Neuronal stem cell (in vitro differentiated cells): ENCODE measurements around the gene NFX1.
"Not testable (repeated sequence)": the region's sequence is repeated elsewhere in the genome, so short reads cannot be mapped to it uniquely, and the experiment has no call there.

Source experiments
- DNase-seq: peaks from one replicate; pipeline ENCODE4 v3.0.0-alpha.2; 2013; ENCODE audit warnings: low spot score
- H2AFZ ChIP-seq: one replicate; pipeline ENCODE4 v1.6.1; 2013; ENCODE audit warnings: mild to moderate bottlenecking, low read length, inconsistent platforms
- H2AK5ac ChIP-seq: 2 replicates; pipeline ENCODE4 v1.6.1; 2013; ENCODE audit warnings: low read depth, mild to moderate bottlenecking, inconsistent platforms, low read length, moderate library complexity, mixed read lengths
- H2BK120ac ChIP-seq: 2 replicates; pipeline ENCODE4 v1.6.1; 2013; ENCODE audit warnings: low read depth, mild to moderate bottlenecking, inconsistent platforms, low read length, moderate library complexity, mixed read lengths
- H2BK12ac ChIP-seq: one replicate; pipeline ENCODE4 v1.6.1; 2013; ENCODE audit warnings: low read length, inconsistent platforms
- H2BK15ac ChIP-seq: 2 replicates; pipeline ENCODE4 v1.6.1; 2013; ENCODE audit warnings: mild to moderate bottlenecking, low read length, inconsistent platforms, mixed read lengths
- H2BK5ac ChIP-seq: one replicate; pipeline ENCODE4 v1.6.1; 2013; ENCODE audit warnings: inconsistent platforms, mild to moderate bottlenecking, low read length, moderate library complexity
- H3K14ac ChIP-seq: one replicate; pipeline ENCODE4 v1.6.1; 2013; ENCODE audit warnings: low read length, inconsistent platforms
- H3K18ac ChIP-seq: 2 replicates; pipeline ENCODE4 v1.6.1; 2013; ENCODE audit warnings: low read length, inconsistent platforms
- H3K23ac ChIP-seq: 2 replicates; pipeline ENCODE4 v1.6.1; 2013; ENCODE audit warnings: low read depth, mild to moderate bottlenecking, mixed read lengths, low read length, inconsistent platforms; ENCODE audit not compliant: poor library complexity
- H3K27ac ChIP-seq: replicated peaks from 3 replicates; pipeline ENCODE4 v1.5.1; 2013; ENCODE audit warnings: low read length, inconsistent platforms
- H3K27me3 ChIP-seq, 3 experiments: 2 replicates each; pipeline ENCODE4 v1.6.1; 2013; ENCODE audit warnings: low read length in 3 of 3, mild to moderate bottlenecking in 2 of 3, inconsistent platforms in 1 of 3, low read depth in 1 of 3, mixed read lengths in 1 of 3, moderate library complexity in 1 of 3; ENCODE audit not compliant: control insufficient read depth in 3 of 3, insufficient read depth in 3 of 3
- H3K36me3 ChIP-seq, 2 donors: replicated peaks in 1 of 2; 2 replicates each; pipeline ENCODE4 v1.6.1; 2013; ENCODE audit warnings: low read length in 2 of 2; ENCODE audit not compliant: control insufficient read depth in 2 of 2, insufficient read depth in 2 of 2
- H3K4ac ChIP-seq: 2 replicates; pipeline ENCODE4 v1.6.1; 2013; ENCODE audit warnings: inconsistent platforms, mild to moderate bottlenecking, low read length, moderate library complexity
- H3K4me1 ChIP-seq, 2 donors: 1 replicate in 1 of 2; 2 replicates in 1 of 2; pipeline ENCODE4 v1.6.1; 2013; ENCODE audit warnings: low read length in 2 of 2, low read depth in 1 of 2; ENCODE audit not compliant: control insufficient read depth in 2 of 2, insufficient read depth in 1 of 2
- H3K4me2 ChIP-seq: one replicate; pipeline ENCODE4 v1.6.1; 2013; ENCODE audit warnings: mild to moderate bottlenecking, low read length, inconsistent platforms; ENCODE audit not compliant: insufficient read depth, poor library complexity, severe bottlenecking
- H3K4me3 ChIP-seq, 2 donors: 2 replicates each; pipeline ENCODE4 v1.5.1; 2013; ENCODE audit warnings: low read length in 2 of 2, mild to moderate bottlenecking in 2 of 2, inconsistent platforms in 1 of 2, moderate library complexity in 1 of 2
- H3K79me1 ChIP-seq: one replicate; pipeline ENCODE4 v1.6.1; 2013; ENCODE audit warnings: low read depth, mild to moderate bottlenecking, inconsistent platforms, low read length, moderate library complexity
- H3K9ac ChIP-seq: one replicate; pipeline ENCODE4 v1.6.1; 2013; ENCODE audit warnings: mild to moderate bottlenecking, low read depth, low read length, inconsistent platforms; ENCODE audit not compliant: poor library complexity
- H3K9me3 ChIP-seq, 2 donors: replicated peaks in 1 of 2; 2 replicates each; pipeline versions ENCODE3 to v1.6.1; 2013; ENCODE audit warnings: low read length in 2 of 2, mild to moderate bottlenecking in 2 of 2, inconsistent platforms in 1 of 2, low read depth in 1 of 2, mixed read lengths in 1 of 2, moderate library complexity in 1 of 2; ENCODE audit not compliant: control insufficient read depth in 2 of 2, insufficient read depth in 1 of 2
- H4K8ac ChIP-seq: one replicate; pipeline ENCODE4 v1.6.1; 2013; ENCODE audit warnings: low read depth, mild to moderate bottlenecking, inconsistent platforms, low read length, moderate library complexity
- H4K91ac ChIP-seq: one replicate; pipeline ENCODE4 v1.6.1; 2013; ENCODE audit warnings: low read length, low read depth, mild to moderate bottlenecking, inconsistent platforms; ENCODE audit not compliant: poor library complexity
- WGBS, 2 donors: extraction: QIAGEN DNeasy Blood & Tissue Kit; methylation state at CpG; one replicate each; pipeline ENCODE4 v1.1.7; 2013; ENCODE audit warnings: missing lambda C conversion rate in 2 of 2, mixed read lengths in 1 of 2; ENCODE audit not compliant: insufficient read length in 2 of 2, insufficient replicate concordance in 1 of 2; ENCODE audit errors: extremely low coverage in 2 of 2; 5-methylcytosine and 5-hydroxymethylcytosine counted together

Gene NFX1

GRCh38 chr9:33388110-33388994 is 98.0 kb downstream of the NFX1 start:
- peaks cover 0 to 13% of the 10 kb centered on the region in 2 donors for H3K4me1 ChIP-seq
- H2AFZ ChIP-seq, result peak overlapping the region; percentile 72
- no peaks in the 10 kb centered on the region for H3K36me3 ChIP-seq
- WGBS, 2 donors, result no CpG with 5 or more reads among the region's 15 CpGs
- no peaks in the 10 kb centered on the region for H3K27me3 ChIP-seq
- no peak overlapping the region for H2BK15ac ChIP-seq
- no peaks in the 10 kb centered on the region for H3K79me1 ChIP-seq
- no peak overlapping the region for H3K27ac ChIP-seq
- no peak overlapping the region for H2BK5ac ChIP-seq
- H2BK120ac ChIP-seq, result no peak overlapping the region
- no peak overlapping the region for H3K23ac ChIP-seq
- no peak overlapping the region for H4K8ac ChIP-seq
- no peak overlapping the region for H2BK12ac ChIP-seq
- peak overlapping the region; percentile 21 for H3K9ac ChIP-seq
- no peak overlapping the region for H3K4ac ChIP-seq
- H3K14ac ChIP-seq, result no peak overlapping the region
- no peak overlapping the region for H4K91ac ChIP-seq
- H2AK5ac ChIP-seq, result no peak overlapping the region
- H3K9me3 ChIP-seq, result no peaks in the 10 kb centered on the region
- no peak overlapping the region for H3K18ac ChIP-seq
- no peak overlapping the region for H3K4me3 ChIP-seq
- no peak overlapping the region for H3K4me2 ChIP-seq
- DNase-seq, result no peak

- not testable (repeated sequence) for H2BK12ac ChIP-seq, H3K4ac ChIP-seq, H4K91ac ChIP-seq, H2BK15ac ChIP-seq, H2BK5ac ChIP-seq, H3K14ac ChIP-seq, H2BK120ac ChIP-seq, H3K9ac ChIP-seq, H3K9me3 ChIP-seq, H3K36me3 ChIP-seq, H4K8ac ChIP-seq, H3K18ac ChIP-seq, H3K27me3 ChIP-seq, H3K23ac ChIP-seq, H2AK5ac ChIP-seq, H3K4me3 ChIP-seq, H3K4me2 ChIP-seq, H3K79me1 ChIP-seq
- WGBS, 2 donors, result no CpG with 5 or more reads among the region's 9 CpGs
- DNase-seq, result peak; percentile 52
- peak overlapping the region; percentile 28 for H3K27ac ChIP-seq
- peak overlapping the region; percentile 72 for H2AFZ ChIP-seq
- peaks cover 0 to 13% of the 10 kb centered on the region in 2 donors for H3K4me1 ChIP-seq
Measured at GRCh38 chr9:33391111-33391771, 100.9 kb downstream of the NFX1 start.

GRCh38 chr9:33392591-33393021 is 102.3 kb downstream of the NFX1 start:
- not testable (repeated sequence) for H3K4me3 ChIP-seq, H2AFZ ChIP-seq, H3K36me3 ChIP-seq, H3K4ac ChIP-seq, H4K91ac ChIP-seq, DNase-seq, H3K4me2 ChIP-seq, H2BK5ac ChIP-seq, H2BK15ac ChIP-seq, H2AK5ac ChIP-seq, H2BK12ac ChIP-seq, H3K9ac ChIP-seq, H4K8ac ChIP-seq, H3K79me1 ChIP-seq, H3K14ac ChIP-seq, H3K27ac ChIP-seq, H3K9me3 ChIP-seq, H3K23ac ChIP-seq, H3K18ac ChIP-seq, H2BK120ac ChIP-seq, H3K27me3 ChIP-seq
- H3K4me1 ChIP-seq, result peaks cover 0 to 12% of the 10 kb centered on the region in 2 donors
- WGBS, 2 donors, result no CpG with 5 or more reads among the region's 7 CpGs

GRCh38 chr9:33393581-33393980 is 103.3 kb downstream of the NFX1 start:
- H2AK5ac ChIP-seq, result no peak overlapping the region
- no peak overlapping the region for H3K4me3 ChIP-seq
- H2BK12ac ChIP-seq, result no peak overlapping the region
- peaks cover 0 to 6% of the 10 kb centered on the region in 2 donors for H3K4me1 ChIP-seq
- no peak overlapping the region for H2BK15ac ChIP-seq
- no peaks in the 10 kb centered on the region for H3K9me3 ChIP-seq
- H3K4ac ChIP-seq, result no peak overlapping the region
- no peaks in the 10 kb centered on the region for H3K36me3 ChIP-seq
- no peak overlapping the region for H4K8ac ChIP-seq
- no peak overlapping the region for H3K18ac ChIP-seq
- no peak overlapping the region for H2AFZ ChIP-seq
- no peak overlapping the region for H2BK120ac ChIP-seq
- no peaks in the 10 kb centered on the region for H3K27me3 ChIP-seq
- no peak overlapping the region for H3K23ac ChIP-seq
- H2BK5ac ChIP-seq, result no peak overlapping the region
- no peak overlapping the region for H3K9ac ChIP-seq
- no peaks in the 10 kb centered on the region for H3K79me1 ChIP-seq
- H4K91ac ChIP-seq, result no peak overlapping the region
- WGBS, 2 donors, result no CpG with 5 or more reads among the region's 11 CpGs
- no peak for DNase-seq
- no peak overlapping the region for H3K14ac ChIP-seq
- no peak overlapping the region for H3K27ac ChIP-seq
- H3K4me2 ChIP-seq, result no peak overlapping the region
